HepG2 (cell line): ENCODE results near the gene PUDP. TPM values are rescaled to one million over a fixed set of nuclear protein-coding genes. Genes with fewer than 3 reads are reported as not detected.

ENCODE experiments used
- ATAC-seq: fragments of 200-7000 bp; cut with Tn5 transposase; 3 replicates; pipeline ENCODE4 v1.9.1; 2020; ENCODE audit warnings: mild to moderate bottlenecking, moderate library complexity
- BruUV-seq: library from RNA; stranded (reverse); fragments of 400-500 nt; replicated peaks from 2 replicates; lab custom pipeline; 2021; lab: Mats Ljungman, UMichigan
- CTCF ChIA-PET: fragments of 300-600 bp; formaldehyde crosslinking; extraction: SDS; loops from one replicate; lab custom pipeline; 2021; ENCODE audit warnings: low total read pairs, inconsistent platforms, low intra/inter-chr PET ratio; lab: Yijun Ruan, JAX
- POLR2A ChIA-PET: fragments of 350-600 bp; sonication (Branson Sonifier 250); formaldehyde crosslinking; loops from one replicate; lab custom pipeline; 2020; ENCODE audit warnings: antibody characterized with exemption, inconsistent platforms; lab: Yijun Ruan, JAX
- DNase-seq: peaks from one replicate; pipeline ENCODE4 v3.0.0-alpha.2; 2015; ENCODE audit warnings: low spot score
- FAIRE-seq: peaks from 3 replicates; lab custom pipeline; 2011; peaks lifted over from hg19 to GRCh38; lab: Jason Lieb, UNC
- H2AFZ ChIP-seq: one replicate; pipeline ENCODE4 v1.6.1; 2011; ENCODE audit warnings: low read length, inconsistent platforms
- H3K27ac ChIP-seq: fragments of 300-600 bp; 3 replicates; pipeline ENCODE4 v1.8.0; 2011; ENCODE audit warnings: mixed run types, mild to moderate bottlenecking, mixed read lengths, low read length, inconsistent platforms; ENCODE audit not compliant: insufficient read depth; ENCODE audit errors: extremely low read length
- H3K27me3 ChIP-seq, 2 experiments: fragments of 200-600 bp in 1 of 2; 2 replicates in 1 of 2; 3 replicates in 1 of 2; pipeline versions ENCODE4 v1.6.0 to v1.8.0; 2011; ENCODE audit warnings: low read length in 2 of 2, mild to moderate bottlenecking in 2 of 2, moderate library complexity in 2 of 2, inconsistent platforms in 1 of 2; ENCODE audit not compliant: insufficient read depth in 2 of 2, control insufficient read depth in 1 of 2
- H3K36me3 ChIP-seq, 2 experiments: fragments of 200-600 bp in 1 of 2; replicated peaks in 1 of 2; 2 replicates in 1 of 2; 3 replicates in 1 of 2; pipeline versions ENCODE4 v1.5.1 to v1.8.0; 2011; ENCODE audit warnings: low read length in 2 of 2, inconsistent platforms in 1 of 2; ENCODE audit not compliant: insufficient read depth in 2 of 2, control insufficient read depth in 1 of 2
- H3K4me1 ChIP-seq: 2 replicates; pipeline ENCODE4 v1.5.1; 2012; ENCODE audit warnings: low read length, inconsistent platforms; ENCODE audit not compliant: insufficient read depth
- H3K4me2 ChIP-seq: 2 replicates; pipeline ENCODE4 v1.6.0; 2011; ENCODE audit warnings: low read depth, low read length, inconsistent platforms
- H3K4me3 ChIP-seq, 3 experiments: fragments of 200-600 bp in 1 of 3; sonication (generic), shearing (Covaris generic) in 1 of 3; replicated peaks in 1 of 3; 2 replicates each; pipeline ENCODE4 v1.5.1; 2011 to 2016; ENCODE audit warnings: low read length in 3 of 3, inconsistent platforms in 2 of 3, low read depth in 2 of 3, mild to moderate bottlenecking in 2 of 3, control low read depth in 1 of 3, mixed read lengths in 1 of 3; ENCODE audit not compliant: insufficient read depth in 1 of 3
- H3K79me2 ChIP-seq: one replicate; pipeline ENCODE4 v1.6.1; 2011; ENCODE audit warnings: low read length, inconsistent platforms; ENCODE audit not compliant: insufficient read depth
- H3K9ac ChIP-seq: 2 replicates; pipeline ENCODE4 v1.6.0; 2011; ENCODE audit warnings: mild to moderate bottlenecking, low read depth, low read length, inconsistent platforms; ENCODE audit not compliant: insufficient read depth
- H3K9me3 ChIP-seq: 2 replicates; pipeline ENCODE4 v1.5.1; 2012; ENCODE audit warnings: mild to moderate bottlenecking, low read length
- H4K20me1 ChIP-seq: 2 replicates; pipeline ENCODE4 v1.6.0; 2011; ENCODE audit warnings: inconsistent platforms, mild to moderate bottlenecking, low read length, moderate library complexity; ENCODE audit not compliant: insufficient read depth
- CBFB ChIP-seq: sonication (generic); formaldehyde crosslinking; IDR thresholded peaks from 2 replicates; pipeline ENCODE4 v1.4.0; 2020; ENCODE audit warnings: missing genetic modification reagents
- CHCHD3 ChIP-seq: sonication (generic); formaldehyde crosslinking; IDR thresholded peaks from 2 replicates; pipeline ENCODE4 v1.8.0; 2022; ENCODE audit warnings: mild to moderate bottlenecking, missing genetic modification reagents, moderate library complexity
- PBX3 ChIP-seq: sonication (generic); formaldehyde crosslinking; IDR thresholded peaks from 2 replicates; pipeline ENCODE4 v1.8.1; 2023; ENCODE audit warnings: missing genetic modification reagents, inconsistent platforms, borderline replicate concordance
- RARG ChIP-seq: sonication (generic); formaldehyde crosslinking; IDR thresholded peaks from 2 replicates; pipeline ENCODE4 v1.4.0; 2020; ENCODE audit warnings: low read depth, mild to moderate bottlenecking, missing genetic modification reagents
- SKIL ChIP-seq: sonication (generic); formaldehyde crosslinking; IDR thresholded peaks from 2 replicates; pipeline ENCODE4 v1.8.0; 2022; ENCODE audit warnings: missing genetic modification reagents, mild to moderate bottlenecking, moderate library complexity, borderline replicate concordance
- SRSF4 ChIP-seq: fragments of 200-400 bp; formaldehyde crosslinking; IDR thresholded peaks from one replicate; pipeline ENCODE4 v1.6.1; 2018; ENCODE audit warnings: mild to moderate bottlenecking, low read depth, low read length, moderate library complexity; ENCODE audit not compliant: poor library complexity, severe bottlenecking
- ZBTB39 ChIP-seq: sonication (generic); formaldehyde crosslinking; IDR thresholded peaks from 2 replicates; pipeline ENCODE4 v1.5.0; 2020; ENCODE audit warnings: missing genetic modification reagents
- ZFX ChIP-seq: sonication (generic); formaldehyde crosslinking; IDR thresholded peaks from 2 replicates; pipeline ENCODE4 v1.4.0; 2020; ENCODE audit warnings: mild to moderate bottlenecking, low read depth, missing genetic modification reagents, moderate library complexity
- ZNF709 ChIP-seq: sonication (generic); formaldehyde crosslinking; IDR thresholded peaks from 2 replicates; pipeline ENCODE4 v1.5.0; 2020; ENCODE audit warnings: mild to moderate bottlenecking, missing genetic modification reagents
- ZNF776 ChIP-seq: sonication (generic); formaldehyde crosslinking; IDR thresholded peaks from 2 replicates; pipeline ENCODE4 v1.4.0; 2020; ENCODE audit warnings: mild to moderate bottlenecking, missing genetic modification reagents
- WGBS: methylation state at CpG from one replicate; pipeline ENCODE4 v1.1.6; 2017; ENCODE audit warnings: low lambda C conversion rate; 5-methylcytosine and 5-hydroxymethylcytosine counted together
- in situ Hi-C: cut with HindIII; loops from 2 replicates; pipeline ENCODE4 v1.10.0; 2017; ENCODE audit warnings: low pct_unique_long_range_greater_than_20kb; ENCODE audit not compliant: extremely low pct_ligation_motif_present
- intact Hi-C: fragments of 100-400 bp; cut with micrococcal nuclease; formaldehyde crosslinking; loops from one replicate; pipeline ENCODE4 v1.10.0; 2022; ENCODE audit not compliant: unreplicated experiment
- polyA plus RNA-seq, 8 experiments: library from polyadenylated mRNA; depleted of rRNA in 3 of 8; stranded (reverse) in 7 of 8; unstranded in 1 of 8; fragments of >200 nt; fragmentation: Illumina TruSeq in 4 of 8; extraction: Trizol in 4 of 8; gene quantifications; 2 replicates each; pipeline versions ENCODE4 v1.2.1 to v1.2.3, GENCODE V29; 2011 to 2016; ENCODE audit warnings: low read depth in 4 of 8, missing spikeins in 1 of 8, mixed read lengths in 1 of 8; ENCODE audit not compliant: insufficient read depth in 1 of 8
- total RNA-seq, 5 experiments: library from RNA; depleted of rRNA; stranded (reverse); fragments of >200 nt; fragmentation: Illumina TruSeq; extraction: Trizol; gene quantifications; 2 replicates each; pipeline ENCODE4 v1.2.3, GENCODE V29; 2016; ENCODE audit warnings: low read depth in 1 of 5

Gene PUDP
- total and polyA plus RNA-seq, 2 of the 13 experiments (the other 11 are each of a cell fraction or from before 2014, with no cell fraction given) = 7.5 to 23.5 TPM

GRCh38 chrX:7061429-7061828, 86.5 kb downstream of the PUDP start (continued):
- no peak for TF ChIP-seq PBX3 (CRISPR knock-in tag)
- no peak for TF ChIP-seq ZNF709 (CRISPR knock-in tag)
- no peak for TF ChIP-seq CHCHD3 (CRISPR knock-in tag)
- TF ChIP-seq ZNF776 (CRISPR knock-in tag) = no peak
- TF ChIP-seq ZBTB39 (CRISPR knock-in tag) = no peak

- POLR2A ChIA-PET = no interaction called here
- FAIRE-seq (no peak), DNase-seq (no peak), ATAC-seq (no peak)
- H3K79me2 ChIP-seq = no peaks in the 10 kb centered on the region
- H3K27me3 ChIP-seq = no peaks in the 10 kb centered on the region
- 0 out of 2 replicates have a peak, but pooled peaks cover 9% of the 10 kb centered on the region for H3K4me1 ChIP-seq
- intact Hi-C loops (no loop called here), in situ Hi-C loops (no loop called here)
- H3K9ac ChIP-seq = no peak overlapping the region
- 100% methylated on average over 1 of the region's 6 CpGs for WGBS
- H4K20me1 ChIP-seq = no peaks in the 10 kb centered on the region
- no peak overlapping the region for H3K27ac ChIP-seq
- H3K4me3 ChIP-seq = no peak overlapping the region
- H3K36me3 ChIP-seq = 0 out of 5 replicates have a peak, but pooled peaks cover 0 to 7% of the 10 kb centered on the region in 2 experiments
- H2AFZ ChIP-seq = no peak overlapping the region
- H3K4me2 ChIP-seq = no peak overlapping the region
- CTCF ChIA-PET = no interaction called here
- no peaks in the 10 kb centered on the region for H3K9me3 ChIP-seq
- BruUV-seq = no TSS peak
- no peak for TF ChIP-seq CBFB (CRISPR knock-in tag)
- no peak for TF ChIP-seq SRSF4
- no peak for TF ChIP-seq SKIL
- TF ChIP-seq RARG (CRISPR knock-in tag) = no peak
- no peak for TF ChIP-seq ZFX (CRISPR knock-in tag)
These were observed 87.5 kb downstream of the PUDP start for GRCh38 chrX:7060444-7060843.
